Progenitor cell of endocrine pancreas (in vitro differentiated cells): ENCODE results near the gene TMEM115. TPM values are rescaled to one million over a fixed set of nuclear protein-coding genes. Genes with fewer than 3 reads are reported as not detected.

ENCODE experiments used
- DNase-seq: peaks from one replicate; pipeline ENCODE4 v3.0.0; 2021; ENCODE audit warnings: low spot score; ENCODE audit not compliant: unreplicated experiment
- H3K27ac Mint-ChIP-seq: 2 replicates; pipeline ENCODE4 v1.8.0; 2021; ENCODE audit warnings: mild to moderate bottlenecking, moderate library complexity, mixed read lengths
- H3K27me3 Mint-ChIP-seq: 2 replicates; pipeline ENCODE4 v1.8.0; 2021; ENCODE audit warnings: mixed read lengths
- H3K36me3 Mint-ChIP-seq: 2 replicates; pipeline ENCODE4 v1.8.0; 2022; ENCODE audit warnings: mixed read lengths; ENCODE audit not compliant: insufficient read depth
- H3K4me1 Mint-ChIP-seq: 2 replicates; pipeline ENCODE4 v1.8.0; 2021; ENCODE audit warnings: low read depth, mixed read lengths
- H3K4me3 Mint-ChIP-seq: 2 replicates; pipeline ENCODE4 v1.8.0; 2021; ENCODE audit warnings: low read depth, mild to moderate bottlenecking, moderate library complexity, mixed read lengths
- H3K9me3 Mint-ChIP-seq: 2 replicates; pipeline ENCODE4 v1.8.0; 2021; ENCODE audit warnings: low read depth, mixed read lengths
- CTCF ChIP-seq: fragments of 200-600 bp; sonication (generic); IDR thresholded peaks from one replicate; pipeline ENCODE4 v1.5.0; 2021; ENCODE audit warnings: antibody characterized with exemption, mild to moderate bottlenecking; ENCODE audit not compliant: unreplicated experiment
- total RNA-seq: library from RNA; stranded (reverse); gene quantifications from 2 replicates; pipeline ENCODE4 v1.2.1, GENCODE V29; 2021

The TMEM115 gene
- total RNA-seq, 1 donor from 2014 or later = 33.0 TPM

GRCh38 chr3:50389414-50389767, 30.1 kb upstream of the TMEM115 start:
- H3K27me3 Mint-ChIP-seq = no peaks in the 10 kb centered on the region
- no peak for DNase-seq
- no peaks in the 10 kb centered on the region for H3K36me3 Mint-ChIP-seq
- H3K4me3 Mint-ChIP-seq = no peak overlapping the region
- TF ChIP-seq CTCF = no peak
- no peaks in the 10 kb centered on the region for H3K4me1 Mint-ChIP-seq
- H3K27ac Mint-ChIP-seq = no peak overlapping the region
- no peaks in the 10 kb centered on the region for H3K9me3 Mint-ChIP-seq

- no peak overlapping the region for H3K4me3 Mint-ChIP-seq
- no peak for TF ChIP-seq CTCF
- no peaks in the 10 kb centered on the region for H3K36me3 Mint-ChIP-seq
- no peaks in the 10 kb centered on the region for H3K4me1 Mint-ChIP-seq
- H3K27me3 Mint-ChIP-seq = peaks cover 3% of the 10 kb centered on the region
- no peaks in the 10 kb centered on the region for H3K9me3 Mint-ChIP-seq
- no peak for DNase-seq
- H3K27ac Mint-ChIP-seq = no peak overlapping the region
Measured at GRCh38 chr3:50388720-50389413, 29.5 kb upstream of the TMEM115 start.

- H3K4me3 Mint-ChIP-seq = no peak overlapping the region
- peak; percentile 53 for TF ChIP-seq CTCF
- H3K27ac Mint-ChIP-seq = no peak overlapping the region
- H3K36me3 Mint-ChIP-seq = no peaks in the 10 kb centered on the region
- no peaks in the 10 kb centered on the region for H3K4me1 Mint-ChIP-seq
- H3K27me3 Mint-ChIP-seq = peaks cover 3% of the 10 kb centered on the region
- DNase-seq = no peak
- H3K9me3 Mint-ChIP-seq = no peaks in the 10 kb centered on the region
Measured at GRCh38 chr3:50388016-50388719, 28.8 kb upstream of the TMEM115 start.

GRCh38 chr3:50385754-50386153, 26.4 kb upstream of the TMEM115 start:
- H3K4me3 Mint-ChIP-seq = no peak overlapping the region
- H3K4me1 Mint-ChIP-seq = peaks cover 12% of the 10 kb centered on the region
- no peak for DNase-seq
- no peaks in the 10 kb centered on the region for H3K36me3 Mint-ChIP-seq
- H3K9me3 Mint-ChIP-seq = no peaks in the 10 kb centered on the region
- no peak overlapping the region for H3K27ac Mint-ChIP-seq
- H3K27me3 Mint-ChIP-seq = peaks cover 3% of the 10 kb centered on the region
- TF ChIP-seq CTCF = no peak

GRCh38 chr3:50383750-50384149, 24.4 kb upstream of the TMEM115 start:
- Mint-ChIP-seq H3K36me3 (no peaks in the 10 kb centered on the region), H3K27me3 (peaks cover 6% of the 10 kb centered on the region), H3K27ac (no peak overlapping the region)

More at GRCh38 chr3:50383750-50384149, 24.4 kb upstream of the TMEM115 start:
- no peak for TF ChIP-seq CTCF
- DNase-seq = no peak
- Mint-ChIP-seq H3K9me3 (no peaks in the 10 kb centered on the region), H3K4me1 (peaks cover 12% of the 10 kb centered on the region), H3K4me3 (no peak overlapping the region)
